Stimulated activated naive CD8-positive, alpha-beta T cell treated with anti-CD3 and anti-CD28 coated beads, Interleukin-15, Interleukin-2, amounts not matched to agents 100 ng/mL and 50 ng/mL, for 24 hours (primary cell): Measurements from ENCODE around the gene RANBP3.
"Not testable (repeated sequence)": the region's sequence is repeated elsewhere in the genome, so short reads cannot be mapped to it uniquely, and the experiment has no call there.

Experiments
- H3K27ac Mint-ChIP-seq: one replicate; pipeline ENCODE4 v1.8.0; 2021; ENCODE audit warnings: mild to moderate bottlenecking, mixed read lengths
- H3K27me3 Mint-ChIP-seq: one replicate; pipeline ENCODE4 v1.8.0; 2021; ENCODE audit warnings: mixed read lengths
- H3K36me3 Mint-ChIP-seq: one replicate; pipeline ENCODE4 v1.8.0; 2021; ENCODE audit warnings: low read depth, mixed read lengths
- H3K4me1 Mint-ChIP-seq: one replicate; pipeline ENCODE4 v1.8.0; 2021; ENCODE audit warnings: low read depth, mixed read lengths
- H3K4me3 Mint-ChIP-seq: one replicate; pipeline ENCODE4 v1.8.0; 2021; ENCODE audit warnings: mild to moderate bottlenecking, mixed read lengths
- H3K9me3 Mint-ChIP-seq: one replicate; pipeline ENCODE4 v1.8.0; 2021; ENCODE audit warnings: mixed read lengths

The RANBP3 gene

DNA sequence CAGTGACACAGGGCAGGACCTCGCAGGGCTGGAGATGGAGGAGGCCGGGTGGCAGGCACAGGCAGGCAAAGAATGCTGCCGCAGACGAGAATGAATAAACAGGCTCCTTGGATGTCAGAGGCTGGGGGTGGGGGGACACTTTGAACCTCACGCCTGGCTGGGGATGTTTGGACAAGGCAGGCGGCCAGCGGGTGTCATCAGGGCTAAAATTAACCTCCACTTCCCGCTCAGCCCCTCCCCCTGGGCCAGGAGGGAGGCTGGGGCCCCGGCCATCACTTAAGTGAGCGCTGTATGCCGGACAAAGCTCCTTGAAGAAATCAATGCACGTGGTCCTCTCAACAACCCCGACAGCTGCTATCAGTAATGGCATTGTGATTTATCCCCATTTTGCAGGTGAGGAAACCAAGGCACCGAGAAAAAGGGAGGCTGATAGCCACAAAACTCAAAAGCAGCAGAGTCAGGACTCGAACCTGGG lies 97.3 kb downstream of the RANBP3 start:
- Mint-ChIP-seq H3K27ac (no peak overlapping the region), H3K27me3 (peaks cover 23% of the 10 kb centered on the region), H3K4me3 (no peak overlapping the region), H3K9me3 (no peaks in the 10 kb centered on the region), H3K4me1 (no peaks in the 10 kb centered on the region), H3K36me3 (no peaks in the 10 kb centered on the region)

DNA sequence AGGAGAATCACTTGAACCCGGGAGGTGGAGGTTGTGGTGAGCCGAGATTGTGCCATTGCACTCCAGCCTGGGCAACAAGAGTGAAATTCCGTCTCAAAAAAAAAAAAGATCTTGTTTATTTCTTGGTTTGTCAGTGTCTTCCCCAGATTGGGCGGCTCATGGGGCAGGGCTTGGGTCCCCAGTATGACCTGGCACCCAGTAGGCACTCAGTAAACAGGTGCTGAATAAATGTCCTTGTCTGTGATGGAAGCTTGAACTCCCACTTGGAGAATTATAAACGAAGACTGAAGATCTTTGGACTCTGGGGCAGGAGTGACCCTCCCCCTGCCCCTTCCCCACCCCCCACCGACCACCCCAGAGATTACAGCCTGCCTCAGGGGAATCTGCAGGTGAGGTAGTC lies 97.7 kb downstream of the RANBP3 start:
- H3K27ac Mint-ChIP-seq, result no peak overlapping the region
- H3K27me3 Mint-ChIP-seq, result peaks cover 18% of the 10 kb centered on the region
- no peak overlapping the region for H3K4me3 Mint-ChIP-seq
- H3K9me3 Mint-ChIP-seq, result no peaks in the 10 kb centered on the region
- no peaks in the 10 kb centered on the region for H3K36me3 Mint-ChIP-seq
- H3K4me1 Mint-ChIP-seq, result no peaks in the 10 kb centered on the region

DNA sequence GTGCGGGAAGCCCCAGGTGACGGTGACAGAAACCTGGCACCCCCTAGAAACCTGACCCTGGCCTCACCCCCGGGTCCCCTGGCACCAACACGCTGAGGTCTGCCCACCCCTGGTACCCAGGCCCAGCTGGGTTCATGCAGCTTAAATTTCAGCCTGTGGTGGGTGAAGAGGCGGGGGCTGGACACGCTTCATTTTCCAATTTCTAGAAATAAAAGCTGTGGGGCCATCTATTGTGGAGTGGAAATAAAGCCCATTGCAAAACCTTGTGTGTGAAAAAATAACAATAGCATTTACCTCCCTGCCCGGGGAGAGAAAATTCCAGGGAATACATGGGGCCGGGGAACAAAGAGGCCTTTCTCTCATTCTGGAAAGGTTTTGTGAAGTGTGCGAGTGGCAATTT lies 100.1 kb downstream of the RANBP3 start:
- Mint-ChIP-seq H3K36me3 (no peaks in the 10 kb centered on the region), H3K4me3 (no peak overlapping the region), H3K27ac (no peak overlapping the region), H3K4me1 (no peaks in the 10 kb centered on the region), H3K27me3 (peaks cover 13% of the 10 kb centered on the region), H3K9me3 (no peaks in the 10 kb centered on the region)

DNA sequence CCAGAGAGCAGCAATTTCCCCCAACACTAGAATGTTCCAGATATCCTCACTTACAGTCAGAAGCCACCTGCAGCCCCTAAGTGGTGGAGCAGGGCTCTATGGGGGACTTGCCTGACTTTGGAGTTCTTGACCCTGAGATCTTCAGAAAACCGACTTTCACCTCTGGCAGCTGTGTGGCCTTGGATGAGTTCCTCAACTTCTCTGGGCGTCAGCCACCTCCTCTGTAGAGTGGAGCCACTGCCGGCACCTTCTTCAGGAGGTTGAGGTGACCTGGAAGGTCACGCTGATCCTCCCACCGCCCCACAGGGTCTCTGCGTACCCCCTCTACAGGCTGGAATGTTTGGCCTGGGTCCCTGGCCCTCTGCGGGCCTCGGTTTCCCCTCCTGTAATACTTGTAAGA lies 100.5 kb downstream of the RANBP3 start:
- H3K27me3 Mint-ChIP-seq, result peaks cover 10% of the 10 kb centered on the region
- H3K27ac Mint-ChIP-seq, result no peak overlapping the region
- H3K4me1 Mint-ChIP-seq, result no peaks in the 10 kb centered on the region
- H3K9me3 Mint-ChIP-seq, result no peaks in the 10 kb centered on the region
- H3K4me3 Mint-ChIP-seq, result no peak overlapping the region
- H3K36me3 Mint-ChIP-seq, result no peaks in the 10 kb centered on the region

DNA sequence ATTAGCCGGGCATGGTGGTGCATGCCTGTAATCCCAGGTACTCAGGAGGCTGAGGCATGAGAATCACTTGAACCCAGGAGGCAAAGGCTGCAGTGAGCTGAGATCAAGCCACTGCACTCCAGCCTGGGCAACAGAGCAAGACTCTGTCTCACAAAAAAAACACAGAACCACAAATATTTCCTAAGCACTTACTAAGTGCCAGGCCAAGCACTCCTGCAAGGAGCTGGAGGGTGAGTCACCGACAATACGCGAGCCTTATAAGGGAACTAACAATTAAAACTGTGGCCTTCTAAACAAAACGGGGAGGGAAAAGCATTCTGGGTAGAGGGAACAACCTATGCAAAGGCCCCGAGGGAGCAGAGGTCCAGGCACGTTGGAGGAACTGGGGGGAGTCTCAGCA lies 103.4 kb downstream of the RANBP3 start:
- H3K27ac Mint-ChIP-seq, H3K27me3 Mint-ChIP-seq, H3K4me1 Mint-ChIP-seq: not testable (repeated sequence)

DNA sequence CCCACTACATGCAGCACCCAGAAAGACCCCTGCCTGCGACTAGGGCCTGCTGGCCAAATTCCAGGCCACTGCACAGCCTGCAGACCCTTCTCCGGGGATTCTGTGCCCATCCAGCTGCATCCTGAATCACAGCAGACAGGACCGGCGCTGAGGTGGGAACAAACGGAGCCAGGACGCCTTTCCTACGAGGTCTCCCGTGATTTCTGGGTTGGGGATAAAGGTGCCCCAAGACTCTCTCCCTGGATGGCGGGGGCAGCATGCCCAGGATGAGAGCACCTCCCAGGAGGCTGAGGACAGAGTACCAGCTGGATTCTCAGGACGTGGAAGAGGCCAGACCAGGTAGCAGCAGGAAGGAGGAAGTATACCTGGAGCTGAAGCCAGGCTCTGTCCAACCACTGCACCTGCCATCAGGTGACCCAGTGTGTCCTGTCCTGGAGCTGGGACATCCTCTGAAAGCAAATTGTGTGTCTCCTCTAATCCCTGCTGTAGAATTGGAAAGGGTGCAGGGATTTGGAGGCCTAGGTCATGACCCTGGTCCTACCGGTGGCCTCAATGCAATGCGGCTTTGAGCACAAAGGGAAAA lies 104.2 kb downstream of the RANBP3 start:
- Mint-ChIP-seq H3K27ac (no peak overlapping the region), H3K4me3 (no peak overlapping the region), H3K9me3 (no peaks in the 10 kb centered on the region), H3K36me3 (no peaks in the 10 kb centered on the region), H3K4me1 (no peaks in the 10 kb centered on the region), H3K27me3 (peaks cover 3% of the 10 kb centered on the region)

More for the DNA sequence above, 103.4 kb downstream of the RANBP3 start:
- H3K9me3 Mint-ChIP-seq, H3K4me3 Mint-ChIP-seq, H3K36me3 Mint-ChIP-seq: not testable (repeated sequence)

DNA sequence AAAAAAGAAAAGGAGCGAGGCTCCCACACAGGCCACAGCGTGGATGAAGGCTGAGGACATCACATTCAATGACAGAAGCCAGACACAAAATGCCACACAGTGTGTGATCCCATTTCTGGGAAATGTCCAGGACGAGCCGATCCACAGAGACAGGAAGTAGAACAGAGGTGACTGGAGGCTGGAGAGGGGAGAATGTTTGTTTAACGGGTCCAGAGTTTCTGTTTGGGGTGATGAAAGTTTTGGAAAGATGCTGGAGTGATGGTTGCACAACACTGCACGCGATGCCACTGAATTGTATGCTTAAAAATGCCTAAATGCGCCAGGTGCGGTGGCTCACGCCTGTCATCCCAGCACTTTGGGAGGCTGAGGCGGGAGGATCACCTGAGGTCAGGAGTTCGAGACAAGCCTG lies 107.0 kb downstream of the RANBP3 start:
- Mint-ChIP-seq H3K4me1 (no peaks in the 10 kb centered on the region), H3K27me3 (no peaks in the 10 kb centered on the region), H3K36me3 (no peaks in the 10 kb centered on the region), H3K4me3 (no peak overlapping the region), H3K9me3 (no peaks in the 10 kb centered on the region), H3K27ac (no peak overlapping the region)

DNA sequence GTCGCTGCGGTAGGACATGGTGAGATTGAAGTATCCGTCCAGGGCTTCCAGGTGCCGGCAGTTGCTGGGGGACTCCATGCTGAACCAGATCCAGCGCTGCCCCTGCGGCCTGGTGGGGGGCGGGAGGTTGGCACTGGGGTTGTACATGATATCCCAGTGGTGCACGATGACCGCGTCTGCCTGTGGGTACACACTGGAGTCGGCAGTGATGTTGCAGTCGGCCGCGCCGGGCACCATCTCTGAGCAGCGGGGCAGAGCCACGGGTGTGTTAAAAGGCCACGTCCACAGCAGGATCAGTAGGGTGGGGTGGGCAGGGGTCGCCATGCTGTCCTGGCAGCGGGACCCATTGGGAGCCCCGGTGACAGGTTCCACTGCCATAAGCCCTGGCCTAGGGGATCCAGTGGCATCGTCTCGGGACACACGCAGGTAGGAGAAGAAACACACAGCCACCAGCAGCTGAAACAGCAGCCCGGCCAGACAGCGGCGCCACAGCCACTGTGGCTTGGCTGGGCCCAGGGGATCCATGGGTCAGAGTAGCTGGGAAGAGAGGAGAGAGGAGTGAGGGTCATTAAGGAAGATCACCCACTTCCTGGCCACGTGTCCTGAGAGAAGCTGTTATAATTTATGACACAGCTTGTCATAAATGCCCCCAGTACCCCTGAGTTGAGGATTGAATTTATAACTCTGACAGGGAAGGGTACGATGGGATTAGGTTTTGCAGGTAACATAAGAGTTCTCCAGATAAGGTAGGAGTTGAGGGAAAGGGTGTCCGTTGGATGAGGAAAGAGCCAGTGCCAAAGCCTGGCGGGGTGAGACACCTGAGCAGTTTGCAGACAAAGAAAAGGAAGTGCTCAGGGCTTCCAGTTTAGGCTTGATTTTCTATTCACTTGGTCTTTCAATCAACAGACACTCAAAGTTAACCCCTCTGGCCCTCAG lies 110.5 kb downstream of the RANBP3 start:
- no peaks in the 10 kb centered on the region for H3K36me3 Mint-ChIP-seq
- no peaks in the 10 kb centered on the region for H3K4me1 Mint-ChIP-seq
- H3K9me3 Mint-ChIP-seq, result no peaks in the 10 kb centered on the region
- H3K27ac Mint-ChIP-seq, result no peak overlapping the region
- no peaks in the 10 kb centered on the region for H3K27me3 Mint-ChIP-seq
- no peak overlapping the region for H3K4me3 Mint-ChIP-seq
